ENCODE data around the gene ATP5PD. TPM values are rescaled to one million over a fixed set of nuclear protein-coding genes. Genes with fewer than 3 reads are reported as not detected.
"Not testable (repeated sequence)": the region's sequence is repeated elsewhere in the genome, so short reads cannot be mapped to it uniquely, and the experiment has no call there.

The ATP5PD gene
- total RNA-seq, 2 donors from 2014 or later: 205 to 235 TPM

DNA sequence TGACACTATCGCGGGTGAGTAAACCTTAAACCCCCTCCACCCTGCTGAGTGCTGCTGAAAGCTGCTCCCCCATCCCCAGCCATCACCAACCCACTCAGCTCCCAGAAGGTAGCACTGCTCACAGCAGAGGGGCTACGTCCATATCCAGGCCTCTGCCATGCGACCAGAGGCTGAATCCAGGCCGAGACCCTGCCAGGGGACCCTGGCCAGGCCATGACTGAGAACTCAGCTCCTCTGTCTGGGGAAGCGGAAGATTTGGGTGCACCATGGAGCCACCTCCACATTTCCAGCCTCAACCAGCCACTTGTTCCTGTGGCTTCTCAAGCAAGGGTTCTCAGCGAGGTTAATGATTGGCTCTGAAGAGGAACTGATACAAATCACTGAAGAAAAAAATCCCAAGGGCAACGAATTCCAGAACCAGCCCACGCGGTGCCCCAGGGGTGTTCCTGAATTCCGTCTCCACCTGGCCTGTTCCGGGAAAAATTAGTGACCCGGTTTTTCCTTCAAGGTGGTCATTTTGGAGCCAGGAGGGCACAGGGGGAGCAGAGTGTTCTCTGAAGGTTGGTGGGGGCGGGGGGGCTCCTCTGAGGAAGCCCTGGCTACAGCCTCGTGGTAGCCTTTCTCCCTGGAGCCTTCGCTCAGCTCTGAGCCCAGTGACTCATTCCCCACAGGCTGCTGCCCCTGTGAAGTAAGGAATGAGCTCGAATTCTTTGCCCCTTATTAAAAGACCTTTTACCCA, 31.7 kb upstream of the ATP5PD start:
- intact Hi-C loops (cut with DNase I): loop anchor here in 1 of 2 donors (5.0 kb wide), 1 partner anchor 34 kb away; no protein-coding TSS in a partner anchor
- DNase-seq (ENCODE audit: low spot score): no peak

DNA sequence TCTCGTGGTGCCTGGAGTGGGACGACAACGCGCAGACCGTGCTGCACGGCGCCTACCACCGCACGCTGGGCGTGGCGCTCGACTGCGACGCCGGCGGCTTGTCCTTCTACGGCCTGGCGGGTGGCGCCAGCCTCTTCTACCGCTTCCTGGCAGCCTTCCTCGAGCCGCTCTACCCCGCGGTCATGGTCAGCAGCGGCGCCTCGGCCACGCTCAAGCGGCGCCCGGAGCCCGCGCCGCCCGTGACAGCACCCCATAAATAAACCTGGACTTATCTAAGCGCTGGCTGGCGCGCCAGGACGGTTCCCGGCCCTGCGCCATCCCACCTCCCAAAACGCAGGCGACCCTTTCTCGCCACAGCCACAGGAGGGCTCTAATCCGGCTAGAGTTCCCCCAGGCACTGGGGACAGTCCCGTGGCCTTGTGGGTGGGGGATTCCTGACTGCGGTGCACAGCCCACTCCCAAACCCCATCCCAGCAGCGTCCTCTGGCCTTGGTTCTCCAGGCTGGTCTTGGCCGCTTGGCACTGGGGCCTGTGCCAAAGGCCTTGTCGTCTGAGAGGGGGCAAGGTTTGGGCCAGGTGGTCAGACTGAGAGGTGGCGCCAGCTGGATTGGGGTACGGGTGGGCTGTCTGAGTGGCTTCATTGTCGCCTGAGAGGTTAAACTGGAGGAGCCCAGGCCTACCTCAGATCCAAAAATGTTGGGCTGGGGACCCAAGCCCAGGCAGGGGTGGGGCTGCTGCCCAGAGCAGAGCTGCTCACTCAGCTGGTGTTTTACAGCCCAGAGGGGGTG, 30.9 kb upstream of the ATP5PD start:
- peak; percentile 91 for DNase-seq (ENCODE audit: low spot score)
- intact Hi-C loops (cut with DNase I): loop anchor here in 1 of 2 donors (5.0 kb wide), 1 partner anchor 35 kb away; no protein-coding TSS in a partner anchor

DNA sequence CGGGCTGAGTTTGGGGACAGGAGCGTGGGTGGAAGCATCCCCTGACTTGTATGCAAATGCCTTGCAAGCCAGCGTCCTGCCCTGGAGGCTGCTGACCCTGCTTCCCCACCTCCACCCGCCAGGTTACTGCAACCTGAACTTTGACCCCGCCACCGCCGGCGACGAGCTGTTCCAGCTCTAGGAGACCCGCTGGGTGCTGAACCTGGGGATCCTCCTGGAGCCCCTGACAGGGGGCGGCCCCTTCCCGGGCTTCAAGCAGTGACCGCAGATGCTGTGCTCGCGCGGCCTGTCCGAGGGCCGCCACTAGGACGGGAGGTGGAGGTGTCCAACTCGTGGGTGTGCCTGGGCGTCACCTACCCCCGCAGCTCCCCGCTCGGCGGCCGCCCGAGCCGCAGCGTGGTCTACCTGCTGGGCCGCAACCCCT, 30.3 kb upstream of the ATP5PD start:
- no peak for DNase-seq (ENCODE audit: low spot score)
- intact Hi-C loops (cut with DNase I): loop anchor here in 1 of 2 donors (5.0 kb wide), 1 partner anchor 35 kb away; no protein-coding TSS in a partner anchor

DNA sequence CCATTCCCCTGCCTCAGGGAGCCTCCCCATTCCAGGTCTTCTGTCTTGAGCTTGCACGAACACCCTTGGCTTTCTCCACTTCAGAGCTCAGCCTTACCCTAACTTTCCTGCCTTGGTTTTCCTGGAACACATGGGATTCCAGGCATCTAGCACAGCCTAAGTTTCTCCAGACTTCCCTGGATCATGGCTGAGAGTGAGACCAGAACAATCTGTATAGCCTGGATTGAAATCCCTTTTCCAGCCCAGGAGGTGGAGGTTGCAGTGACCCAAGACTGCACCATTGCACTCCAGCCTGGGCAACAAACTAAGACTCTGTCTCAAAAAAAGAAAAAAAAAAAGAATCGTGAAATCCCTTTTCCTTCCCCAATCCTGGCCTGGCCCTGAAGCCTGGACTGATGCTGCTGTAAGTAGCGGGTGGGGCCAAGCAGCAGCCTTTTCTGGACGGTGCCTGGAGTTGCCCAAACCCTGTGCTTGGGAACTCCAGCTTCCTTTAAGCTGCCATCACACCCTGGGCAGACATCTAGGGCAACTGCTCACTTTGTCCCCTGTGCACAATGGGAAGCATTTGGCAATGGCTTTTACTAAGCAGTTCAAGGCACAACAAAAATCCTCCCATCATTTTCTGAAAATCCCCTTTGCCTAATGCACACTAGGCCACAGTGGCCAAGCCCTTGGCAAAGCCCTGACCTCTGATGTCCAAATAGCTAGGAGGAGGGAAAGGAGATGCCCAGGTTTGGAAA, 29.0 kb upstream of the ATP5PD start:
- intact Hi-C loops (cut with DNase I): loop anchor here in 1 of 2 donors (5.0 kb wide), 1 partner anchor 37 kb away; no protein-coding TSS in a partner anchor

GRCh38 chr17:75074532-75074931, 27.8 kb upstream of the ATP5PD start:
- DNase-seq (ENCODE audit: low spot score): no peak
- intact Hi-C loops (cut with DNase I): no loop called here

More for the DNA sequence above, 29.0 kb upstream of the ATP5PD start:
- DNase-seq (ENCODE audit: low spot score): no peak

GRCh38 chr17:75073618-75074047, 26.9 kb upstream of the ATP5PD start:
- intact Hi-C loops (cut with DNase I): no loop called here
- DNase-seq (ENCODE audit: low spot score): no peak

DNA sequence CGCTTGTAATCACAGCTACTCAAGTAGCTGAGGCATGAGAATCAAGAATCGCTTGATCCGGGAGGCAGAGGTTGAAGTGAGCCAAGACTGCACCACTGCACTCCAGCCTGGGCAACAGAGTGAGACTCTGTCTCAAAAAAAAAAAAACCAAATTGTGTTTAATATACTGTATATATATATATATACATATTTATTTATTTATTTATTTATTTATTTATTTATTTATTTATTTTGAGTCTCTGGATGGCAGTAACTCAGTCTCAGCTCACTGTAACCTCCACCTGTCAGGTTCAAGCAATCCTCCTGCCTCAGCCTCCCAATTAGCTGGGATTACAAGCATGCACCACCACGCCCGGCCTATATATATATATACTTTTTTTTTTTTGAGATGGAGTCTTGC, 26.1 kb upstream of the ATP5PD start:
- intact Hi-C loops (cut with DNase I); DNase-seq (ENCODE audit: low spot score): not testable (repeated sequence)

DNA sequence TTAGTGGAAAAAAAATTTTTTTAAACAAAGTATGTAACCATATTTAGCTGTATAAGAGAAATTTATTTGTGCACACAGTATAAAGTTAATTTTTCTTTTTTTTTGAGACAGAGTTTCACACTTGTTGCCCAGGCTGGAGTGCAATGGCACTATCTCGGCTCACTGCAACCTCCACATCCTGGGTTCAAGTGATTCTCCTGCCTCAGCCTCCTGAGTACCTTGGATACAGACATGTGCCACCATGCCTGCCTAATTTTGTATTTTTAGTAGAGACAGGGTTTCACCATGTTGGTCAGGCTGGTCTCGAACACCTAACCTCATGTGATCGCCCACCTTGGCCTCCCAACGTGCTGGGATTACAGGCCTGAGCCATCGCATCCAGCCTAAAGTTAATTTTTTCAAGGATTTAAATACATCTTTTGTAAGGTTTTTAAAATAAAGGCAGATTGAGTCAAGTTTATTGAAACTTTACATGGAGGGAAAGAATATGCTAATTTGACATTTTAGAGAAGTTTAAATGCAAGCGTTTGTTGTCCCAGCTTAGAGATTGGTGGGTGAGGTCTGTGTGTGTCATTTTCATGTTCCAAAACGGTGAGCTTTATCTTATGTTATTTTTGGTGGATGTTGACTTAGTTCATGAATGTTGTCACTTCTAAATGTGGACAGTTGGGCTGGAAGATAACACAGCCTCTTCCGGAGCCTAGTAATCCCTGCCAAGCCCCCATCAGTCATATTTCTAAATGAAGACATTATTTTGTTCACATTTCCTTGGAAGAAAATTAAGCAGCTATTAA, 24.9 kb upstream of the ATP5PD start:
- DNase-seq (ENCODE audit: low spot score); intact Hi-C loops (cut with DNase I): not testable (repeated sequence)

GRCh38 chr17:75069783-75070182, 23.0 kb upstream of the ATP5PD start:
- intact Hi-C loops (cut with DNase I): loop anchor here in 1 of 2 donors (10.0 kb wide), 1 partner anchor 135 kb away; the partner anchor contains the start of gene NUP85
- DNase-seq (ENCODE audit: low spot score): no peak

DNA sequence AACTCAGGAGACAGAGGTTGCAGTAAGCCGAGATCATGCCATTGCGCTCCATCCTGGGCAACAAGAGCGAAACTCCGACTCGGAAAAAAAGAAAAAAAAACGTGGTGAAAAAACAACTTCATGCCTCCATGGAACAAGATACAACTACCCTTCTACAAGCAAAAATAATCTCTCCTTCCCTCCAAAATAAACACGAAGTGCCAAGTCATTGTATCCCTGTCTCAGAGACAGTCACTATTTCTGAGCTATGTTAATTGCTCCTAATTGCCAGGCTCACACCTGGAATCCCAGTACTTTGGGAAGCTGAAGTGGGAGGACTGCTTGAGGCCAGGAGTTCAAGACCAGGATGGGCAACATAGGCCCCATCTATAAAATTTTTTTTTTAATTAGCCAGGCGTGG, 22.0 kb upstream of the ATP5PD start:
- no peak for DNase-seq (ENCODE audit: low spot score)
- intact Hi-C loops (cut with DNase I): loop anchor here in 1 of 2 donors (10.0 kb wide), 1 partner anchor 136 kb away; the partner anchor contains the start of gene NUP85

- no peak for DNase-seq (ENCODE audit: low spot score)
Observed at GRCh38 chr17:75067856-75068255, 21.1 kb upstream of the ATP5PD start.

GRCh38 chr17:75065562-75066151, 18.9 kb upstream of the ATP5PD start:
- DNase-seq (ENCODE audit: low spot score): no peak
- intact Hi-C loops (cut with DNase I): loop anchor here in 1 of 2 donors (10.0 kb wide), 1 partner anchor 139 kb away; the partner anchor contains the start of gene NUP85

More at GRCh38 chr17:75067856-75068255, 21.1 kb upstream of the ATP5PD start:
- intact Hi-C loops (cut with DNase I): loop anchor here in 1 of 2 donors (10.0 kb wide), 1 partner anchor 137 kb away; the partner anchor contains the start of gene NUP85

DNA sequence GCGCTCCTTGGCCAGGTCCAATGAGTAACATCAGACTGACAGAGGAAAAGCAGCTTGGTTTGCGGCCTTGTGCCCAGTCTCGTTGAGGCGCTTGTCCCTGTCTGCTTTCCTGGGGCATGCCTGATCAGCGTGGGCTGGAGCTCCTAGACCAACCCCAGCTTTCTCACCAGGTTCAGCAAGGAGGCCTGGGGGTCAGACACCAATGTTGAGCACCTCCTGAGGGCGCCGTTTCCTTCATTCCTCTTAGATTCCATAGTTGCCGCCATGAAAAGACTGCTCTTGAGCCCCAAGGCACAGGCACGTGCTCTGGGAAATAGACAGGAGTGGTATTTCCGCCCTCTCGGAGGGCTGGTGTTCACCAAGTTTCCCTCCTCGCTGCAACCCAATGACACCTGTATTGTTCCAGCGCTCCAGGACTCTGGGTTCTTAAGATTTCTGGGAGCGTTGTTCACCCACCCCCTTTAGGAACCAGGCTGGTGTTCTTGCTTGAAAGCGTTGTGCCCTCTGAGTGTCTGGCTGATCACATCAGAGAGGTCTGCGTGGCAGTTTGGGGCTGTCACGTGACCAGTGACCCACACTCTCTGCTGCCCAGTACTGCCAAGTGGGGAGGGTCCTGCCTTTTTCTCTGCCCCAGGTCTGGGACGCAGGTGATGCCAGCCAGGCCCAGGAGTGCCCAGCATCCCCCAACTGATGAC, 18.2 kb upstream of the ATP5PD start:
- intact Hi-C loops (cut with DNase I): loop anchor here in 1 of 2 donors (10.0 kb wide), 1 partner anchor 140 kb away; the partner anchor contains the start of gene NUP85
- DNase-seq (ENCODE audit: low spot score): no peak

DNA sequence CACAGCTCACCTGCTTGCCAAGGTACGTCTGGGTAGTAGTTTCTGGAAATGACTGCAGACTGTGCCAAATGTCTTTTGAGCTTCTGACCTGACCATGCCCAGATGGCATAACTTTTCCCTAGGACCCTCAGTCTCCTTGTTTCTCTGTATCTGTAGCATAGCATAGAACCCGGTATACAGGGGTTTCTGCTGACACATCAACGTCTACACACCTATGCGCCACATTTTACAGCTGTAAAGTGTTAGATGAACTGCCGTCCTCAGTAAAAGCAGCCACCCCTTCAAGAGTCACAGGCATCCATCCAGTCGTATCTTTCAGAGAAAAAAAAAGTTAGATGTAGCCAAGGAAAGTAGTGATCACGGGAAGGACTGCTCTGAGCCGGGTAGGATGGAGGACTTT, 17.7 kb upstream of the ATP5PD start:
- DNase-seq (ENCODE audit: low spot score): no peak
- intact Hi-C loops (cut with DNase I): loop anchor here in 1 of 2 donors (10.0 kb wide), 1 partner anchor 140 kb away; the partner anchor contains the start of gene NUP85

GRCh38 chr17:75064040-75064439, 17.3 kb upstream of the ATP5PD start:
- DNase-seq (ENCODE audit: low spot score): no peak
- intact Hi-C loops (cut with DNase I): loop anchor here in 1 of 2 donors (10.0 kb wide), 1 partner anchor 141 kb away; the partner anchor contains the start of gene NUP85

DNA sequence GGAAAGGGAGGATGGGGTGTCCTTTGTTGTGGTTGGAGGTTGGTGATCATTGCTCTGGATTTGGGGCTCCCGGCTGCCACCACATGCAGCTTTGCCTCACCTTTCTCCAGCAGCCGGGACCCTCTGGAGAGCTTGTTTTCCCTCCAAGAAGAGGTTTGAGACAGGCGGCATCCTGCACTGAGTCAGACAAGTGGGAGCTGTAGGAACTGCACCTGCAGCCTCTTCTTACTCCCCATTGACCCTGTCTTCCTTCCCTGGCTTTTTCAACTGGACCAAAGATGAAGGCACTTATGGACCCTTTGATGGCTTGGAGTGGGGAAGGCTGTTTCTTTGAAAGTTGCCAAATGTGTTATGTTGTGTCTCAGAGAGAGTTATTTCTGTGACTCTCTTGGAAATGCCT, 16.9 kb upstream of the ATP5PD start:
- intact Hi-C loops (cut with DNase I): loop anchor here in 1 of 2 donors (10.0 kb wide), 1 partner anchor 141 kb away; the partner anchor contains the start of gene NUP85
- DNase-seq (ENCODE audit: low spot score): no peak

GRCh38 chr17:75063201-75063600, 16.4 kb upstream of the ATP5PD start:
- intact Hi-C loops (cut with DNase I): loop anchor here in 1 of 2 donors (10.0 kb wide), 1 partner anchor 142 kb away; the partner anchor contains the start of gene NUP85
- DNase-seq (ENCODE audit: low spot score): no peak
